ENCODE results near the gene PLN. TPM values are rescaled to one million over a fixed set of nuclear protein-coding genes. Genes with fewer than 3 reads are reported as not detected.

The PLN gene
- polyA plus RNA-seq, 1 donor (not counting 4 experiments of a cell fraction or from before 2014, with no cell fraction given) = not detected

GRCh38 chr6:118606268-118606667, 58.2 kb downstream of the PLN start:
- Histone ChIP-seq H3K79me2 (ENCODE audit: control insufficient read depth, insufficient read depth, low read length) (peaks cover 4% of the 10 kb centered on the region), H3K9me3 (ENCODE audit: control insufficient read depth, low read depth, low read length) (no peaks in the 10 kb centered on the region), H3K27me3 (ENCODE audit: control insufficient read depth, extremely low read depth, insufficient read depth, low read length) (no peaks in the 10 kb centered on the region), H4K20me1 (ENCODE audit: control insufficient read depth, extremely low read depth, insufficient read depth, low read length) (no peaks in the 10 kb centered on the region), H3K9ac (ENCODE audit: control insufficient read depth, extremely low read depth, insufficient read depth, low read length) (no peak overlapping the region), H3K27ac (ENCODE audit: control insufficient read depth, insufficient read depth, low read length) (no peak overlapping the region), H3K9me1 (ENCODE audit: control insufficient read depth, extremely low read depth, insufficient read depth, low read length) (no peaks in the 10 kb centered on the region), H3K4me3 (ENCODE audit: control insufficient read depth in 2 of 3, extremely low read depth in 1 of 3, insufficient read depth in 2 of 3, low read depth in 1 of 3, low read length in 3 of 3) (no peak overlapping the region), H2AFZ (ENCODE audit: control insufficient read depth, low read length) (no peak overlapping the region), H3K36me3 (ENCODE audit: control insufficient read depth in 2 of 2, extremely low read depth in 1 of 2, insufficient read depth in 2 of 2, low read length in 2 of 2) (no peaks in the 10 kb centered on the region), H3K4me1 (ENCODE audit: control insufficient read depth, extremely low read depth, insufficient read depth, low read length) (no peaks in the 10 kb centered on the region), H3K4me2 (ENCODE audit: control insufficient read depth, extremely low read depth, insufficient read depth, low read depth, low read length) (no peak overlapping the region)
- TF ChIP-seq EZH2 (IDR thresholded peaks at IDR 0.05; ENCODE audit: low read length) (no peak), CTCF (optimal IDR thresholded peaks at IDR 0.05 in 1 of 3, IDR thresholded peaks at IDR 0.05 in 1 of 3, conservative IDR thresholded peaks at IDR 0.05 in 1 of 3; ENCODE audit: extremely low read depth in 1 of 3, insufficient read depth in 2 of 3, low read length in 3 of 3) (no peak)
- DNase-seq (ENCODE audit: low read depth, low spot score) (no peak), FAIRE-seq (no peak)
- dilution Hi-C loops (cut with MboI; ENCODE audit: extremely low pct_ligation_motif_present, low sequenced_read_pairs) = no loop called here

DNA sequence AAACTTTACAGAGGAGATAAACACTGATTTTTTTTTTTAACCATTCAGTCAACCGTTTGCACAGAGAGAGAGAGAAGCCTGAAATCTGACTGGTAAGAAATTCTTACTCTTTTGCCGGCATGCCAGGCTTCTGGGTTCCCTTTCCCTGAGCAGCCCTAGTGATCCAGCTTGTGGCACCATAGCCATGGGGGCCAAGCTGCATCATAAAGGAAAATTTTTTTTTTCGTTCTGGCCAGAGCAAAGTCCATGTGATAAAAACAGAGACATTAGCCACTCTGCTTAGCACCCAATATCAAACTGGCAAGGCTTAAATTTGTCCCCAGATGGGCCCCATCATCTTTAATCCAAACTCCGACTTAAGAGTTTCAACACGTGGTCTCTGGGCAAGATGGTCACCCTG, 58.8 kb downstream of the PLN start:
- Histone ChIP-seq H3K27me3 (ENCODE audit: control insufficient read depth, extremely low read depth, insufficient read depth, low read length) (no peaks in the 10 kb centered on the region), H3K36me3 (ENCODE audit: control insufficient read depth in 2 of 2, extremely low read depth in 1 of 2, insufficient read depth in 2 of 2, low read length in 2 of 2) (no peaks in the 10 kb centered on the region), H3K9me1 (ENCODE audit: control insufficient read depth, extremely low read depth, insufficient read depth, low read length) (no peaks in the 10 kb centered on the region), H3K79me2 (ENCODE audit: control insufficient read depth, insufficient read depth, low read length) (peaks cover 6% of the 10 kb centered on the region), H3K4me3 (ENCODE audit: control insufficient read depth in 2 of 3, extremely low read depth in 1 of 3, insufficient read depth in 2 of 3, low read depth in 1 of 3, low read length in 3 of 3) (no peak overlapping the region), H3K9ac (ENCODE audit: control insufficient read depth, extremely low read depth, insufficient read depth, low read length) (no peak overlapping the region), H3K4me2 (ENCODE audit: control insufficient read depth, extremely low read depth, insufficient read depth, low read depth, low read length) (no peak overlapping the region), H3K27ac (ENCODE audit: control insufficient read depth, insufficient read depth, low read length) (no peak overlapping the region), H2AFZ (ENCODE audit: control insufficient read depth, low read length) (no peak overlapping the region), H4K20me1 (ENCODE audit: control insufficient read depth, extremely low read depth, insufficient read depth, low read length) (no peaks in the 10 kb centered on the region), H3K4me1 (ENCODE audit: control insufficient read depth, extremely low read depth, insufficient read depth, low read length) (no peaks in the 10 kb centered on the region), H3K9me3 (ENCODE audit: control insufficient read depth, low read depth, low read length) (no peaks in the 10 kb centered on the region)
- no peak for FAIRE-seq
- TF ChIP-seq EZH2 (IDR thresholded peaks at IDR 0.05; ENCODE audit: low read length) (no peak), CTCF (optimal IDR thresholded peaks at IDR 0.05 in 1 of 3, IDR thresholded peaks at IDR 0.05 in 1 of 3, conservative IDR thresholded peaks at IDR 0.05 in 1 of 3; ENCODE audit: extremely low read depth in 1 of 3, insufficient read depth in 2 of 3, low read length in 3 of 3) (no peak)
- dilution Hi-C loops (cut with MboI; ENCODE audit: extremely low pct_ligation_motif_present, low sequenced_read_pairs) = no loop called here
- no peak for DNase-seq (ENCODE audit: low read depth, low spot score)

Other genes starting within 250 kb of the PLN start
- gene CEP85L, start 103.3 kb downstream of the PLN start, polyA plus RNA-seq = 1.4 to 3.5 TPM (median 1.6 TPM) in 3 replicates